HL-60/S4 treated with phorbol 12-myristate 13-acetate at 8.2 ng/mL for 4 days and 3 days (cell line): ENCODE results near the gene SLC25A17.
"Not testable (repeated sequence)": the region's sequence is repeated elsewhere in the genome, so short reads cannot be mapped to it uniquely, and the experiment has no call there.

Experiments used
- in situ Hi-C: fragments of 300-500 bp; cut with MboI; formaldehyde crosslinking; loops from 2 replicates; pipeline ENCODE4 v1.15.0; 2022; ENCODE audit warnings: low sequenced_read_pairs

The SLC25A17 gene

GRCh38 chr22:40758851-40759250, 60.3 kb downstream of the SLC25A17 start:
- in situ Hi-C loops = not testable (repeated sequence)

- in situ Hi-C loops = no loop called here
Observed at GRCh38 chr22:40758390-40758789, 60.8 kb downstream of the SLC25A17 start.

DNA sequence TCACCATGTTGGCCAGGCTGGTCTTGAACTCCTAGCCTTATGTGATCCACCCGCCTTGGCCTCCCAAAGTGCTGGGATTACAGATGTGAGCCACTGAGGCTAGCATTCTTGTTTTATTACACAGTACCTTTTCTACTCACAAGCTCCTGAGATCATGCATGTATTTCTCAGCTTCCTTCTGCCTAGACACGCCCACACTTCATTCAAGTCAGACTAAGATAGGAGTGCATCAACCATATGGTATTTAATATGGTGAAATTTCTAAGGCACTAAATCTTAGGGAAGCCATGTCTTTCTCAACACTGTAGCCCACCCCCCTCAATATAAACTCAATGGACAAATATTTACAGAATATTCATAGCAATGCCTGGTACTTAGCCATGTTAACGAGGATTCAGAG, 62.1 kb downstream of the SLC25A17 start:
- in situ Hi-C loops = no loop called here

DNA sequence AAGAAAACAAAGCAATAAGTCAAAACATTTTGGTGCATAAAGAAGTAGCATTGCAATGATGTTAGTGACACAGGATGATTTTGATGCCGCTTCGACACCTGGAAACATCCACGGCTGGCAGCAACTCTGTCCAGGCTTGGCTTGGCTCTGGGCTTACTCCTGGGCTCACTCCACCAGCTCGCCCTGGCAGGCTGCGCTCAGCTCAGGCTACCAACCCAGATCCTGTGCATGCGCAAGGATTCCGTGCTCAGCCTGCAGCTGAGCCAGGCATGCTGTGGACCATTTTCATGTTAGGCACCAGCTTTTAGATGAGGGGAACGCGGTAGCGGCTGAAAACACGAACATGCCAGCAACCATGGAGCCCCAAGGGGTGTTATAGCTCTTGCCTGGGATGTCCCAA, 66.0 kb downstream of the SLC25A17 start:
- in situ Hi-C loops = no loop called here

DNA sequence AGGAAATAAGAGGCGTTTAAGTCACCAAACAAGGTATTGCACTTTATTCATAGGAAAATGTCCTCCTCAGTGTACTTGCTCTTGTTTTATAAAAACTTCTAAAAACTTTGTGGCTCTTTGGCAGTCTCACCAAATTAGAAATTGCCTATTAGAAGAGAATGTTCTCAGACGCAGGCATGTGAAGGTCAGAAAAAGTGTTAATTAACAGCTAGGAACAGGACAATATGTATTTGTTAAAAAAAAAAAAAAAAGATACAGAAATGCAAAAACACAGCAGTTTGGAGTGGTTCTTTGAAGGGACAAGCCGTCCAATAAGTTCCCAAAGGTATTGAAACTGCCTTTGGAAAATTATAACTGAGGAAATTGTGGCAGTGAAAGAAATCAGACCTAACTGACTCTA, 67.9 kb downstream of the SLC25A17 start:
- in situ Hi-C loops = no loop called here

GRCh38 chr22:40749829-40750228, 69.3 kb downstream of the SLC25A17 start:
- in situ Hi-C loops = no loop called here

DNA sequence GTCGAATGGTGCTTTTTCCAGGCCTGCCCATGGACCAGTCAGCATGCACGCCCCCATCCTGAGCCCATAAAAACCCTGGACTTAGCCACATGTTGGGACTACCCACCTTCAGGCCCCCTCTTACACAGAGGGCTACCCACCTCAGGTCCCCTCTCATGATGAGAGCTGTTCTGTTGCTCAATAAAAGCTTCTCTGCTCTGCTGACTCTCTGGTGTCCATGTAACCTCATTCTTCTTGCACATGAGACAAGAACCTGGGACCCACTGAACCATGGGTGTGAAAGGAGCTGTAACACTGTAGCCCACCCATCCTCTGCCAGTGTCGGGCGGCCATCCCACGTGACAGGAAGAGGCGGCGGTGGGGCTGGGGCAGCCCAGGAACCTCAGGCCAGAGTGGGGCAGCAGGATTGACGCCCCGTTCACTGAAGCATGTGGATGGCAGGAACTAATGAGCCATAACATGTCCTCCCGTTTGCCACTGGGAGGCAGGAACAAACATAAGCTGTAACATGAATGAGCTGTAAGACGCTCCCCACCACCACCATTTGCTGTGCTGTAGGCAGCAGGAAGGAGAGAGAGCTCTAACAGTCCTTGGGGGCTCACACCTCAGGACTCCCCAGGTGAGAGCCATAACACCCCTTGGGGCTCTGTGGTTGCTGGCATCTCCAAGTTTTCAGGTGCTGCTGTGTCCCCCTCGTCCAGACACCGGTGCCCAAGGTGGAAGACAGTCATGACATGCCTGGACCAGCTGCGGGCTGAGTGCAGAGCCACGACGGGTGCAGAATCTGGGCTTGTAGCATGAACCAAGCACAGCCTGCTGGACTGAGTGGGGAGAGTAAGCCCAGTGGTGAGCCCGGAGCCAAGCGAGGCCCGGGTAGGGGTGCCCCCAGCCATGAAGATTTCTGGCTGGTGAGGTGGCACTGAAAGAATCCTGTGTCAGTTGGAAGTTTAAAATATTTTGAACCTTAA, 70.5 kb downstream of the SLC25A17 start:
- in situ Hi-C loops = no loop called here

DNA sequence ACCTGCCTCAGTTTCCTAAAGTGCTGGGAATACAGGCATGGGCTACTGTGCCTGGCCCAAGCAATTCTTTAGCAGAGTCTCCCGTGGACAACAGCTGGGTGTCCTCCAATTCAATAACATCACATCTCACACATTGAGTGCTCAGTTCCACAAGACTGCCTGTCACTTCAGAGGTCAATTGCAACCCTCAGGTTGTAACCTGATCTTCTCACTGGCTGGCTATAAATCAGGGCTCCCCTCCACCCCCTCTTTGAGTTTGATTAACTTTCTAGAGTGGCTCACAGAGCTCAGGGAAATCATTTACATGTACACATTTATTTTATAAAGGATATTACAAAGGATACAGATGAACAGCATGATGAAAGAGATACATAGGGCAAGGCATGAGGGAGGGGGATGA, 71.8 kb downstream of the SLC25A17 start:
- in situ Hi-C loops = no loop called here

DNA sequence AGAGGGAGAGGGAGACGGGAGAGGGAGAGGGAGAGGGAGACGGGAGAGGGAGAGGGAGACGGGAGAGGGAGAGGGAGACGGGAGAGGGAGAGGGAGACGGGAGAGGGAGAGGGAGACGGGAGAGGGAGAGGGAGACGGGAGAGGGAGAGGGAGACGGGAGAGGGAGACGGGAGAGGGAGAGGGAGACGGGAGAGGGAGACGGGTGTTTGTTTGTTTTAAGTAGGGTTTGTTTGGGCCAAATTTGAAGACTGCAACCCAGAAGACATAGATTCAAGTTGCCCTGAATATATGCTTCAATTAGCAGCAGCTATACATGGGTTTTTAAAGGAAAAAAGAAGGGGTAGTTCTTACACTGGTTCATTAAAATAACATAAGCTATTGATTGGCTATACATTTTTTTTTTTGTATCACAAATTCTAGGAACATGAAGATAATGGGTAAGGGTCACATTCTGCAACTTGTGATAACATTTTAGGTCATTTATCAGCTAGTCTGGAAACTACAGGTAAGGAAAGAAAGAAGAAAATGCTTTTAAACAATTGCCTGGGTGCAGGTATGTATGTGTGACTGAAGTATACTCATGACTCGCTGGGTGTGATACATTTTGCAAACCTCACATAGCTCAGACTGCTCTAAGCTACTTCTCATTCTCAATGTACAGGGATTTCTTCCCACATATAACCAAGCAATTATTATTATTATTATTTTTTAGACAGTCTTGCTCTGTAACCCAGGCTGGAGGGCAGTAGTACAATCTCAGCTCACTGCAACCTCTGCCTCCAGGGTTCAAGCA, 72.5 kb downstream of the SLC25A17 start:
- in situ Hi-C loops = no loop called here

GRCh38 chr22:40743768-40744167, 75.4 kb downstream of the SLC25A17 start:
- in situ Hi-C loops = no loop called here

DNA sequence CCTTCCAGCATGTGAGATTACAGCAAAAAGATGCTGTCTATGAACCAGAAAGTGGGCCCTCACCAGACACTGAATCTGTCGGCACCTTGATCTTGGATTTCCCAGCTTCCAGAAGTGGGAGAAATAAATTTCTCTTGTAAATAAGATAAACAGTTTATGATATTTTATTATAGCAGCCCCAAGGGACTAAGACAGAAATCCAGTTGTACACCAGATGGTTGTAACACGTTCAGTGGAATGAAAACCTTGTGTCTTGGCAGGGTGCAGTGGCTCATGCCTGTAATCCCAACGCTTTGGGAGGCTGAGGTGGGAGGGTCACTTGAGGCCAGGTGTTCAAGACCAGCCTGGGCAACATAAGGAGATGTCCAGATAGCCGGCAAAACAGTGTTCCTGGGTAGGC, 78.0 kb downstream of the SLC25A17 start:
- in situ Hi-C loops = no loop called here

- in situ Hi-C loops = no loop called here
Observed at GRCh38 chr22:40739721-40740120, 79.4 kb downstream of the SLC25A17 start.

GRCh38 chr22:40733919-40734318, 85.2 kb downstream of the SLC25A17 start:
- in situ Hi-C loops = no loop called here

DNA sequence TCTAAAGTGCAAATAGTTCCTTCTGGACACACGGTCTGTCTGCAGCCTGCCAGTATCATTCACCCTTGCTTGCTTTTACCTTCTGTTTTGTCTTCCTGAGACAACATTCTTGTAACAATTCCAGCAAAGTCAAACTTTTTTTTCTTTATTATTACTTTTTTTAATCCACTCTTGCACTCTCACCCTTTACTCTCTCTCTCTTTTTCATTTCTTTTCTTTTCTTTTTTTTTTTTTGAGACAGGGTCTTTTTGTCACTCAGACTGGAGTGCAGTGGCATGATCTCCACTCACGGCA, 86.2 kb downstream of the SLC25A17 start:
- in situ Hi-C loops = no loop called here

DNA sequence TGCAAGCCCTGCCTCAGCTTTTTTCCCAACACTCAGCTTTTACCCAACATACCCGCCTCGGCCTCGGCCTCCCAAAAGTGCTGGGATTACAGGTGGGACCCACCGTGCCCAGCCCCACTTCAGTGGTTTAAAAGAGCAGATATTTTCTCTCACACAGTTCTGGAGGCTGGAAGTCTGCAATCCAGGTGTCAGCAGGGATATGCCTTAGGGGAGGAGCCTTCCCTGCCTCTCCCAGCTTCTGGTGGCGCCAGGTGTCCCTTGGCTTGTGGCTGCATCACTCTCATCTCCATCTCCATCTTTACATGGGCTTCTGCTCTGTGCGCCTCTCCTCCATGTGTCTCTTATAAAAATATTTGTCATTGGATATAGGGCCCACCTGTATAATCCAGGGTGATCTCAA, 89.9 kb downstream of the SLC25A17 start:
- in situ Hi-C loops = no loop called here

DNA sequence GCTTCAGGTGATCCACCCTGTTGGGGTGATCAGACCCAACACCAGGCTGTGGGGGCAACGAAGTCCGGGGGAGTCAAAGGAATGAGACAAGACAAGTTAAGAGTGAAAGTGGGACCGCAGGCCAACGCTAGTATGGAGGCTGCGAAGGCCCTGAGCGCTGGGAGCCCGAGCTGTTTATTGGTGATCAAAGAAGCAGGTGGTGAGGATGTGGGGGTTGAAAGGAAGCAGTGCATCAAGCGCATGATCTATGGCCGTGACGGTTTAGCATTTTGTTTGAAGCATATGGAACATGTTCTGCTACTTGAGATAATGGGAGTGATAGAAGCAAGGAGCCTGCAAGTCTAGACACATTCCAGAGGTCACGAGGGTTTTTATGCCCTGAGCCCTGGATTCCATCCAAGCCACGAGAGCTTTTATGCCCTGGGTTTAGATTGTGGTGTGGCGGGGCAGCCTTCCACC, 90.4 kb downstream of the SLC25A17 start:
- in situ Hi-C loops = no loop called here

DNA sequence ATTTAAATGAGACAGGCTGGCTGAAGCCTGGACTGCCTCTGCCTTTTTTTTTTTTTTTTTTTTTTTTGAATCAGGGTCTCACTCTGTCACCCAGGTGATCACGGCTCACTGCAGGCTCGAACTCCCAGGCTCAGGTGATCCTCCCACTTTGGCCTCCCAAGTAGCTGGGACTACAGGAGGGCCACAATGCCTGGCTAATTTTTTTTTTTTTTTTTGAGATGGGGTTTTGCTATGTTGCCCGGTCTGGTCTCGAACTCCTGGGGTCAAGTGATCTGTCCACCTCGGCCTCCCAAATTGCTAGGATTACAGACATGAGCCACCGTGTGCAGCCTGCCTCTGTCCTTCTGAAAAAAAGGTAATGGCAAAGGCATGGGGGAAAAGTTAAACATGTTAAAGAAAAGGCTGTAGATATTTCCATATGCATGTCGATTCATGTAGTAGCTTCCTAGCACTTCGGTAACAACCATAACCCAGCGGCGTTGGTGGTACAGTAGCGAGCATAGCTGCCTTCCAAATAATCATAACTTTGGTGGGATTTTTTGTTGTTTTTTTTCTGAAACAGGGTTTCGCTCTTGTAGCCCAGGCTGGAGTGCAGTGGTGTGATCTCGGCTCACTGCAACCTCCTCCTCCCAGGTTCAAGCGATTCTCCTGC, 91.1 kb downstream of the SLC25A17 start:
- in situ Hi-C loops = no loop called here

GRCh38 chr22:40727070-40727963, 91.8 kb downstream of the SLC25A17 start:
- in situ Hi-C loops = no loop called here

- in situ Hi-C loops = no loop called here
Observed at GRCh38 chr22:40726514-40726913, 92.6 kb downstream of the SLC25A17 start.

GRCh38 chr22:40723396-40723933, 95.7 kb downstream of the SLC25A17 start:
- in situ Hi-C loops = no loop called here
